NOMO-1 (cell line): Measurements from ENCODE around the gene TIMP2.

Experiments used
- DNase-seq, 2 experiments: peaks; one replicate each; lab custom pipeline; 2025; ENCODE audit not compliant: unreplicated experiment in 2 of 2; lab: John Stamatoyannopoulos, UW

Gene TIMP2

GRCh38 chr17:78819806-78820792 is 105.1 kb downstream of the TIMP2 start:
- DNase-seq, result no peak

GRCh38 chr17:78819402-78819801 is 105.8 kb downstream of the TIMP2 start:
- DNase-seq, result no peak

GRCh38 chr17:78818932-78819331 is 106.3 kb downstream of the TIMP2 start:
- DNase-seq, result peak in 1 of 2 experiments; percentile 9

- DNase-seq, result no peak
These were observed 106.9 kb downstream of the TIMP2 start for GRCh38 chr17:78818152-78818846.

- DNase-seq, result no peak
These were observed 108.1 kb downstream of the TIMP2 start for GRCh38 chr17:78817123-78817522.

- no peak for DNase-seq
These were observed 109.5 kb downstream of the TIMP2 start for GRCh38 chr17:78815696-78816095.

- DNase-seq, result no peak
These were observed 112.3 kb downstream of the TIMP2 start for GRCh38 chr17:78812855-78813254.

- DNase-seq, result no peak
These were observed 117.0 kb downstream of the TIMP2 start for GRCh38 chr17:78808163-78808562.

- no peak for DNase-seq
These were observed 118.7 kb downstream of the TIMP2 start for GRCh38 chr17:78806451-78806850.

GRCh38 chr17:78805301-78805700 is 119.9 kb downstream of the TIMP2 start:
- no peak for DNase-seq

GRCh38 chr17:78804777-78805176 is 120.4 kb downstream of the TIMP2 start:
- DNase-seq, result no peak

- no peak for DNase-seq
These were observed 121.9 kb downstream of the TIMP2 start for GRCh38 chr17:78803186-78803845.
